SKM-1 treated with dmso at 0.1 percent for 144 hours (cell line): ENCODE results near the gene FAM168A.
A peak's percentile ranks its signal among the peaks of the same experiment; 100 is the strongest.
"Not testable (repeated sequence)": the region's sequence is repeated elsewhere in the genome, so short reads cannot be mapped to it uniquely, and the experiment has no call there.

Experiments
- DNase-seq: peaks from one replicate; lab custom pipeline; 2025; ENCODE audit not compliant: unreplicated experiment; lab: John Stamatoyannopoulos, UW

FAM168A gene

DNA sequence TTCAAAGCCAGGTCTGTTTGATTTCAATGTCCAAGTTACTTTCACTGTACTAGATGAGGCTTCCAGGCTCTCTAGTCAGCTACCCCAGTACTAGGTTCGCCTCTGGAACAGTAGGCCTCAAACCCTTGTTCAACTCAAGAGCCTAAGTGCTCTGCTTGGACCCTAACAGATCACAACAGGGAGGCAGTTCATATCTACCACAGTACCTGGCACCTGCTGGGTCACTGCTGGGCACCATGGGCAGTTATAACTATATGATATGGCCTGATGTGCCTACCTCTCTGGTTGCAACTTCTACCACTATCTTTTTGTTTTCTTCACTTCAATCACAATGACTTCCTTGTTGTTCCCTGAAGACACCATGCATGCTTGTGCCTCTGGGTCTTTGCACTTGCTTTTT is 124.7 kb downstream of the FAM168A start:
- no peak for DNase-seq

DNA sequence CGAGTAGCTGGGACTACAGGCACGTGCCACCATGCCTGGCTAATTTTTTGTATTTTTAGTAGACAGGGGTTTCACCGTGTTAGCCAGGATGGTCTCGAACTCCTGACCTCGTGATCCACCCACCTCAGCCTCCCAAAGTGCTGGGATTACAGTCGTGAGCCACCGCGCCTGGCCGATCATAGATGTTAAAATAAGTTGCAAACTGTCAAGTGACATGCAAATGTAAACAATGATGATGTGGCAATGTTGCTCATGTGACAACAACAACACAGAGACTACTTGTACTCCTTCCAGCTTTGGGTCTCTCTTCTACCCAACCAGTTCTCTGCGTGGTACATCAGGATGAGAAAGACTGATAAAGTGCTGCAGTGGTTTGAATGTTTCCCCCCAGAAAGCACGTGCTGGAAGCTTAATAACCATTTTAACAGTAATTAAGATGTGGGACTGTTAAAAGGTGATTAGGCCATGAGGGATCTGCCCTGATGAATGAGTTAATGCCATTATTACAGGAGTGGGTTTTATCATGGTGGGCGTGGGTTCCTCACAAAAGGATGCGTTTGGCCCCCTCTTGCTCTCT is 127.8 kb downstream of the FAM168A start:
- not testable (repeated sequence) for DNase-seq

DNA sequence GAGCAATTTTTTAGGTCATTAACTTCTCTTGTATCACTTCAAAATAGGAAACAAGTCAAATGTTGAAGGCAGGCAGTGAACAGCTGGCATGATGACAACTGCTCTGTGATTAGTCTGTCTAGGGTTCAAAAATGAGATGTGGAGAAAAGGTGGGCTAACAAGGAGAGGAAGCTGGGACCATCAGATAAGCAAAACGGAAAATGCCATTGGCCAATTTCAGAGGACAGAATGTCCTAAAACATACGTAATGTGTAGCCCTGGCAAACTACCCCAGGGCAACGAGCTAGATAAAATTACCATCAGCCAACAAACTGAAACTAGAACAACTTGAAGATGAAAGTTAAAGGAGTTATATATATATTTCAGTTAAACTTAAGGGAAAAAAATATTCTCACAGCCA is 128.5 kb downstream of the FAM168A start:
- DNase-seq: no peak

DNA sequence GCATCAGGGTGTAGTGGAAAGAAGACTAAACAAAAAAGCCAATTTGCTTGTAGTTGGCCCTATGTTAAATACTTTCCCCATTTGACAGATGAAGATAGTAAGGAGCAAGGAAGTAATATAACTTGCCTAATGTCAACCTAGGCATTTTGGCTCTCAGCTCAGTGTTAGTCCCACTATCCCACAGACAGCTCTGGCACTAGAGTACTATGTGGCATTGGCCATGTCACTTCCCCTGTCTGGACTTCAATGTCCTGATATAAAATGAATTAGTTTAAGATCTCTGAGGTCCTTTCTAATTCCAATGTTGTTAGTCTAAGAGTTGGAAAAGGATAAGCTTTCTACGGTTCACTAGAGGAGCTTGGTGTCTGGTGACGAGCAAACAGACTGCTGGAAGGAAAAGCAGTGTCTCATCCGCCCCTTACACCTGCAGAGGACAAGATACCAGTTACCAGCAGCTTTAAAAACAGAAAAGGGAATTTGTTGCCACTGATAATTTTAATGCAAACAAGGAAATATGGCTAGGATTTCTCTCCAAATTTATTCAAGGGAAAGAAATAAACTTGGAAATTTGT is 129.2 kb downstream of the FAM168A start:
- no peak for DNase-seq

DNA sequence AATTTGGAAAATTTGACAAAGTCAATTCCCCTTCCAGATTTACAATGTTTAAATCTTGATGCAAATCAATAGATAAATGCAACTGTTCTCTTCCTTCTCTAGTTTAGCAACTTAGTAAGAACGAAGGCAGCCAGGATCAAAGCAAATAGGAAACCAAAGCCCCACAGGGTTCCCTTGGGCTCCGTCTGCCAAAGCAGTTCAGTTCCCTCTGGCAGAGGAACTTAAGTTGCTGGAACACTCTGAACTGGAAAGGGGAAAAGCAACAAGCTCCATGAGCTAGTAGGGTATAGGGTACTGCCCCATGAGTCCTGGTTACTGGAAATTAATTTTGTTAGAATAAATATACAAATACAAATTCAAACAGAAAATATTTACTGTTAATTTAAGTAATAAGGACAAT is 130.4 kb downstream of the FAM168A start:
- no peak for DNase-seq

DNA sequence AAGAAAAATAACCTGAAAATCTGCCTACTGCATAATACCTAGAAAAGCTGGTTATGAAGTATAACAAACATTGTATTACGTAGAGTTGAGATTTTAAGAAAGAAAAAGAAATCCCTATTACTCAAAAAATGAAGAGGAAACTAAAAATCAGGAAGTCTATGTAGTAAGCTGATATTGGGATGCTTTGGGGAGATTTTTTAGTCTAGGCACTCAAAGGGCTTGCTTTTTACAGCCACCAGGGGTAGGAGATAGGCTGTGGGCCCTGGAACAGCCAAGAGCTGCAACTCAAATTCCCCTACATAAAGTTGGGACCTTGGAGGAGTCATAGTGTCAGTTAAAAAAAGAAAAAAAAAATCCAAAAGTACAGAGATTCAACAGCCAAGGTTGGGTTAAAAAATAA is 131.3 kb downstream of the FAM168A start:
- no peak for DNase-seq

DNA sequence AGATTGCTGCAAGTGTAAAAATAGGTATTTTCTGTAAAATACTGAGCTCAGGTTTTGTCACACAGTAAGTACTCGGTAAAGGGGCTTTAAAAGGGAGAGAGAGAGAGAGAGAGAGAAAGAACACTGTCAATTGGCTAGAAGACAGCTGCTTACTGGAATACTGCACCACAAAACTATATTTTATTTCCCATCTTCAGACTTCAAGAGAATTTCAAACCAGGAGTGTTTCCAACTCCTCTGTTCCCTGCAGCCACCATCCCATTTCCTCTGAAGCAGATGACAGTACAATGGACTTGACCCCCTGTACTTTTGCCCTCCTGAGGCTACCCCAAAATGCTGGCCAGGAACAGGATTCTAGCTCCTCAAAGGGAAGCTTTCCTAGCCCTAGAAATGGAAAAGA is 132.0 kb downstream of the FAM168A start:
- DNase-seq: no peak

DNA sequence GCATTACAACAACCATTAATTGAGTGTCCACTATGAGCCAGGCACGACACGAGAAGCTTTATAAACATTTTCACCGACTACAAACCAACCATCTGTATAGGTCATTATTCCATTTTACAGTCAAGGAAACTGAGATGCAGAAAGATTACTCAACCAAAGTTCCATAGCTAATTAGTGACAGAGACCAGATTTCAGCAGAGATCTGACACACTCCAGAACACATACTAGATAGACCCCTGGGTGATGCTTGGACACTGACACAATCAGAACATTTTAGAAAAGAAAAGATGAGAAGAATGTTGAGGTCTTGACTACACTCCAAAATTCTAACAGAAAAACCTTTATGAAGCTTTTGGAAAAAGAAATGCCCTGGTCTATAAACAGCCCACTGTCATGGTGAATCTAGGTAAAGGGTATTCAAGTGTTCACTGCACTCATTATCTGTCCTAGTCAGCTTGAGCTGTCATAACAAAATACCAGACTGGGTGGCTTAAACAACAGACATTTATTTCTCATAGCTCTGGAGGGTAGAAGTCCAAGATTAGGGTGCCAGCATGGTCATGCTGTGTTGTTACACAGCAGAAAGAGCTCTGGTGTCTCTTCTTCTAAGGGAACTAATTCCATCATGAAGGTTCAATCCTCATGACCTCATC is 132.8 kb downstream of the FAM168A start:
- no peak for DNase-seq

DNA sequence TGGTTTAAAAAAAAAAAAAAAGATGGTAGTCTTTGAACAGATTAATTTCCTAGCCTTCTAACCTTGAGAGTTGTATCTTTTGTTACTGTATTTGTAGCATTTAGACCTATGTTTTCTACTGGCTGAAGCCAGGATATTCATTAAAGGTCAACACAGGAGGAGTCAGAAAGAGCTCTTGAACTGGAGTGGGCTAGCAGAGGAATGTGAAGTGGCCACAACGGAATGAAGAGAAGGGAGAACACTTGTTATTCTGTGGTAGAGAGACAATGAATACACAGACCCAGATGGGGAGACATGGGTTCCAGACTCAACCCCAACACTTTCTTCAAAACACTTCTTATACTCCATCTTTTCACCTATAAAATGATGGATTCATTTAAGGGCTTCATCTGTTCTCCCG is 133.6 kb downstream of the FAM168A start:
- no peak for DNase-seq

DNA sequence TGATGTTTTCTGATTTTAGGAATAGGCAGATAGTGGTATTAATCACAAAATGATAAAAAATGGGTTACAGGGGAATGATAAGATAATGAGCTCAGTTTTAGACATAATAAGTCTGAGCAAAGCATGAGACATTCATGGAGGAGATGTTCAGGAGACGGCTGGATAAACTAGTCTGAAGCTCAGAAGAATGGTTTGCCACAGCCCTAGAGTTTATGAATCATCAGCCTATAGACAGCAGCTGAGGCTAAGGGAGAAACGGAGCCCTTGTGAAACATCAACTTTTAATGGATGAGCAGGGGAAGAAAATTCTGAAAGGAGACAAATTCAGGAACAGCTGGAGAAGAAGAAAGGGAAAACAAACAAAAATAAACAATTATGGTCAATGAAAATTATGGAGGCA is 134.6 kb downstream of the FAM168A start:
- no peak for DNase-seq

DNA sequence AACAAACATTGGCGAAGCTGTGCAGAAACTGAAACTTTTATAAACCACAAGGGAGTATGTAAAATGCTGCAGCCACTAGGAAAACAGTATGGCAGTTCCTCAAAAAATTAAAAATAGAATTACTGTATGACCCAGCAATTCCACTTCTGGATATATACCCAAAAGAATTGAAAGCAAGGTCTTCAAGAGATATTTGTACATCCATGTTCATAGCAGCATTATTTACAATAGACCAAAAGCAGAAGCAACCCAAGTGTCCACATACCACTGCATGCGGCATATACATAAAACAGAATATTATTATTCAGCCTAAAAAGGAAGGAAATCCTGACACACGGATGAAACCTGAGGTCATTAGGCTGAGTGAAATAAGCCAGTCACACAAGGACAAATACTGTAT is 135.9 kb downstream of the FAM168A start:
- peak; percentile 54 for DNase-seq

DNA sequence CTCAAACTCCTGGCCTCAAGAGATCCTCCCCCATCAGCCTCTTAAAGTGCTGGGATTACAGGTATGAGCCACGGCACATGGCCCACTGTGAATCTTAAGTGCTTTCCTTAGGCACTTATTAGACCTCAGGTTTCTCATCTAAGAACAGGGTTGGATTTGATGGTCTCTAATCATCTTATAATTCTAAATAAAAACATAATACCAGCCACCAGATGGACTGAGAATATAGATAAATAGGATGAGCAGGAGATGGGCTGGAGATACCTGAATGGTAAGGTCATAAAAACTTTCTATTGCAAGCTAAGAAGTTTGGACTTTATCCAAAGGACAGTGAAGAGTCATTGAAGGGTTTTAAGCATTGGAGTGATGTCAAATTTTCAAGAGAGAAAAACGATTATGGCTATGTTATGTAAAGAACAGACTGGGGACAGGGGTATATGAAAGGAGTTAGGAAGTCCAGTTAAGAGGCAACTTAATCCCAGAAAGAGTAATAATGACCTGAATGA is 136.5 kb downstream of the FAM168A start:
- no peak for DNase-seq

DNA sequence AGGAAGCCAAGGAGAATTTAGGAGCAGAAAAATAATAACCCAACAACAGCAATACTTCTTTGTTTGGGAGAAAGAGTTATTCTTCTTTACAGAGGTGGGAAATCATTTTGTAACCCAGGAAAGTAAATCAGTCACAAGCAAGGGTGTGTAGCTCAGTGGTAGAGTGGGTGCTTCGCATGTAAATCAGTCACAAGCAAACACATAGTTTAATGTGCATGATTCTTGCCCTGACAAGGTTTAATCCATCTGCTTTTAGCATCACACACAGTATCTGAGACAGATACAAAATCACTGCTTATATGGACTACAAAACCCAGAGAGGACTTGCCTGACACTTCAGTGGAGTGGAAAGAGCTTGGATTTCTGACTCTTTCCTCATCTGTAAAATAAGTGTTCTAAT is 139.7 kb downstream of the FAM168A start:
- DNase-seq: no peak

DNA sequence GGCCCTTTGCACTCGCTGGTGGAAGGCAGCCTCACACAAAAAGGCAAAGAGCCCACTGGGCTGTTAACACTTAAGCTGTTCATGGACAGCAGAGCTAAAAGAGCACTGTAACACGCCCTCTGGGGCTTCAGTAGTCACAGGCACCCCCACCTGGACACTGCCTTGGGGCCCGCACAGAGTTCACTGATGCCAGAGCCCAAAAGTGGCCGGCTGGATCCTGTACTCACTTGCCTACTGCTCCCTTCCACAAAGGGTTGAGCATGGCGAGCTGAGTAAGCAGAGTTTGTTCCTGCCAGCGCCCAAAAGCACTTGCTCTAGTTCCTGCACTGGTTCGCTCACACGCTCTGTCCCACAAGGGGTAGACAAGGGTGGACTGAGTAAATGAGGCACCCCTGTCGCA is 142.9 kb downstream of the FAM168A start:
- DNase-seq: no peak

DNA sequence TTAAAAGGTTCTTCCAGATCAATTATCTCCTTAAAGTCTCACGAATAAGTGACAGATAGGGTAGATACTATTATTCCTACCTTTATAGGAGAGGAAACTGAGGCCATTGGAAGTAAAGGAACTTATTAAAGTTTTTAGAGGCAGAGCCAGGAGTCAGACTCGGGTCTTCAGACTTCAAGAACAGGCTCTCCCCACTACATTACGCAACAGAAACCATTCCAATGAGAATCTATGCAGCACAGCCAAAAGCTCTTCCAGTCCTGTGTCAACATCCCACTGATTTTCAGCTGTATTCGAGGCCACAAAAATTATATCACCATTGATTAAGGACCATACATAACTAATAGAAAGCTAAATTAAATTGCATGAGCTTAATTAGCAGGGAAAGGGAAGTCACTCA is 144.3 kb downstream of the FAM168A start:
- DNase-seq: no peak

DNA sequence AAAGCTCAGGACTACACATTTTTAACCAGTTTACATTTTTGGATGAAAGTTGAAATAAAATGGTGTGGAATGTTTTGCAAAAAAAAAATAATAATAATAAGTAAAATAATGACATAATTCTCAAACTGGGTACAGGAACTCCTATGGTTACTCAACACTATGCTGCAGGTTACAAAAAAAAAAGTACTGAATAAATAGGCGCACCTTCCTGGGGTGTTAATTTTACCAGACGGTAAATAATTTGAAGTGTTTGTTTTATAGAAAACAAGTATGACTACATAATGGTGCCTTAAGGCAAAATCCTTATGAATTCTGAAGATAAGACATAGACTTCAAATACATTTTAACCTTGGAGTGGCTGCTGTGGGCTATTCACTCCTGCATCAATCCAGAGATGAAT is 145.2 kb downstream of the FAM168A start:
- no peak for DNase-seq

DNA sequence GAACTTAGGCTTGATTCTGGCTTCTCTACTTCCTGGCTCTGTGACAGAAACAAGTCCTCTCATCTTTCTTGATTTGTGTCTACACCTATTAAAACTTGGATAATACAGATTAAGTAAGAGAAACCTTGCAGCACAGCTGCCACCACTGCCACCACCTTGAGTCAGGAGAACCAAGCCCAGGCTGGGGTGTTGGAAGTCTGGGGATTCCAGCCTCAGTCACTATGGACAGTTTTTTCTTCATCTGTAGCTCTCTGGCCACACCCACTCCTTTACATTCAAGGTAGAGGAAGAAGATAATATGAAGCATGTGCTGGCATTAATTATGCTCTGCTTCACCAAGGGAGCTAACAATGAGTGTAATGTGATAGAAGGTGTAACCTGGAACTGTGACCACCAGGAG is 146.0 kb downstream of the FAM168A start:
- DNase-seq: no peak

DNA sequence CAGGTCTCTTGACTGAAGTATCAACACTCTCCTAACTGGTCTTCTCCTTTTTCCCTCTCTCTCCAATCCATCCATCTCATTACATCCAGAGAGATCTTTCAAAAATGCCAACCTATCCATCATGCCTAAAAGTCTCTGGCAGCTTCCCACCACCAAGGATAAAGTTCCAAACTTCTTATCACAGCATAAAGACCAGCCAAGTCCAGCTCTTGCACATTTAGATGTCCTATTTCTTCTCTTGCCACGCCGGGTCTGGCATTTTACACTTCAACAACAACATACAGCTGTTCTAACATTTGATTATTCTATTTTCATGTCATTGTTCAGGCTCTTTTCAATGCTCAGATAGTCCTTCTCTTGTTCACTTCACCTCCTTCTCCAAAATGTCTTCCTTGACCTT is 151.1 kb downstream of the FAM168A start:
- no peak for DNase-seq

DNA sequence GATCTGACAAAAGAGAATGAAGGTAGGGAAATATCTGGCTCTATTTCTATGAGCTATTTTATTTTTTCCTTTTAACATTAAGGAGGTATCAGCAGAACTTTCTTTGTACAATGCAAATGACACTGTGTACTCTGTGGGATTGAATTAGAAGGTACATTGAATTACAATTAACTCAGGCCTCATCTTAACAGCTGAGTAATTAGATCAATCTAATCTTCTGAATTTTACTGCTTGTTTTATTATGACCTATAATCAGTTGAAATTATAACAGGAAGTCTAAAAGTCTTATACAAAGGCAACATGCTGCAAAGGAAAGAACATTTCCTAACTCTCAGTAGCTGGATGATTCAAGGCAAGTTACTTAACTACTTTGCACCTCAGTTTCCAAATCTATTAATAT is 151.9 kb downstream of the FAM168A start:
- DNase-seq: no peak

DNA sequence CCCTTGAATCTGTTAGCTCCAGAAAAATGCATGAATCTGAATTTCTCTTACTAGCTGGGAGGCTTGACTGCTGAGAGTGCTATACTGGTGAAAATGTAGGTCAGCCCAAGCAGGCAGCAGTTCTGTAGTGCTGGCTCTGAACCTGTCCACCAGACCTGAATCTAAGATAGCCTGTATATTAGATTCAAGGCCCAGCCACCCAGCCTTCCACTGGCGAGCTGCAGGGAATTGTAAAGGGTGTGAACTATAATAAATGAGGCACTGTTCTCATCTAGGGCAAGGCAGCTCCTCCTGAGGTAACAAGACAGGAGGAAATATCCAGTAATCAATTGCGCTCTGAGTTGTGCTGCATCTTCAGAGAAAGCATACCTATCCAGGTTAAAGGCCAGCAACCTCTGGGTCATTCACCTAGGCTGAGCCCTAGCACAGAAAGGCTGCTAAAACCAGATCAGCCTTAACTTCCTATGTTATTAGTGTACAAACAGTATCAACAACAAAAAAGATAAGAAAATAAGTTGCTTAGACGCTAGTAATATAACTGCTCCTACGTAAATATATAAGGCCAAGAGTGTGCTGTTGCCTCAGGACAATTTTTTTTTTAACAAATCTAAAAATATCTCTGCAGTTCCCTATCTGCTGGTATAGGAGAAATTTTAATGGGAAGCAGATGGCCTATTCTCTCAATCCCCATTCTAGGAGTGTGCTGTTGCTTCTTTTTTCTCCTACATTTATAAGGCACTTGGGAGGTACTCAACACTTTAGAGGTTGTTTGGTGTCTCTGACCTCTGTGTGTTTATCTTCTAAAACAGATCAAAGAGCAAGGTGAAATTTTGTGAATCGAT is 158.7 kb downstream of the FAM168A start:
- DNase-seq: no peak

DNA sequence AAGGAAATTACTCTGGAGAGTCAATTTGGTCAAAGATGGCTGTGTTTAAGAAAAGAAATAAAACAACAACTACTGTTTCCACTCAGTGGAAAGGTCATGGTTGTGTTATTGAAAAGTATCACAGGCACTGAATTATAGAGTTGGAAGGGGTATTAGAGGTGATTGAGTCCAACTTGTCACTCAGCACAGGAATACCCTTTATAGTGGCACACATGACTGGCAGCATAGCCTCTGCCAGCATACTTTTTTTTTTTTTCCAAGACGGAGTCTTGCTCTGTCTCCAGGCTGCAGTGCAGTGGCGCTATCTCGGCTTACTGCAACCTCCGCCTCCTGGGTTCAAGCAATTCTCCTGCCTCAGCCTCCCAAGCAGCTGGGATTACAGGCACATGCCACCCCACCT is 161.1 kb downstream of the FAM168A start:
- not testable (repeated sequence) for DNase-seq

DNA sequence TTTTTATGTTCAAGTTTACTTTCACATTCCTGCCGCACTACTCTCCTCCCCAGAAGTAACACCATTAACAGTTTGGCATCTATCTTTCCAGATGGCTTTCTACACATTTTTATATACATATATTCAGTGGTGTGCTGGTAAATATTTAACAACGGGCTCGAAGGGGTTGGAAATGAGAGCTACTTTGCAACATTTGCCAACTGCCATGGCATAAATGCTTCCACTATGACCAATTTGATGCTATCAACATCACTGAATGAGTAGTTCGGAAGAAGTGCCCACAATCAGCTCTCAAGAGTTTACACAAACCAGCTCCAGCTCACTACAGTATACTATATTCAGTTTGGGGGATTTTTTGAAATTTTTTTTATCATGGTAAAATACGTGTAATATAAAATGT is 166.5 kb downstream of the FAM168A start:
- DNase-seq: no peak
